OCI-LY7 (cell line): ENCODE results near the gene TUBB6. TPM values are rescaled to one million over a fixed set of nuclear protein-coding genes. Genes with fewer than 3 reads are reported as not detected.
A peak's percentile ranks its signal among the peaks of the same experiment; 100 is the strongest.

ENCODE experiments used
- BruUV-seq: library from RNA; stranded (reverse); fragments of 400-500 nt; replicated peaks from 2 replicates; lab custom pipeline; 2021; lab: Mats Ljungman, UMichigan
- CTCF ChIA-PET: fragments of 300-600 bp; sonication (Branson Sonifier 250); formaldehyde crosslinking; loops from one replicate; lab custom pipeline; 2022; ENCODE audit warnings: antibody characterized with exemption; ENCODE audit not compliant: unreplicated experiment; lab: Charles Lee
- POLR2A ChIA-PET: fragments of 300-600 bp; sonication (Branson Sonifier 250); formaldehyde crosslinking; loops from one replicate; lab custom pipeline; 2022; ENCODE audit warnings: antibody characterized with exemption; lab: Charles Lee
- DNase-seq: peaks from one replicate; pipeline ENCODE4 v3.0.0-alpha.2; 2015; ENCODE audit warnings: low spot score
- H2AFZ ChIP-seq: fragments of 200-600 bp; sonication (generic), shearing (Covaris generic); 2 replicates; pipeline ENCODE4 v1.6.1; 2014; ENCODE audit warnings: mild to moderate bottlenecking, antibody characterized with exemption, low read length, moderate library complexity
- H3K27ac ChIP-seq: fragments of 200-600 bp; sonication (generic); 2 replicates; pipeline ENCODE4 v1.5.1; 2014; ENCODE audit warnings: mixed run types, low read depth, mild to moderate bottlenecking, moderate library complexity, low read length, inconsistent platforms; ENCODE audit not compliant: poor library complexity, severe bottlenecking
- H3K36me3 ChIP-seq: fragments of 200-600 bp; sonication (generic); 2 replicates; pipeline ENCODE4 v1.6.1; 2014; ENCODE audit warnings: mild to moderate bottlenecking, antibody characterized with exemption, low read length, moderate library complexity, mixed read lengths; ENCODE audit not compliant: insufficient read depth
- H3K4me1 ChIP-seq: fragments of 200-600 bp; sonication (generic); 2 replicates; pipeline ENCODE4 v1.5.1; 2014; ENCODE audit warnings: mild to moderate bottlenecking, low read length; ENCODE audit not compliant: insufficient read depth, poor library complexity, severe bottlenecking
- H3K4me2 ChIP-seq: fragments of 200-600 bp; sonication (generic); 2 replicates; pipeline ENCODE4 v1.6.1; 2014; ENCODE audit warnings: mild to moderate bottlenecking, low read length
- H3K4me3 ChIP-seq: fragments of 200-600 bp; sonication (generic); 2 replicates; pipeline ENCODE4 v1.5.1; 2014; ENCODE audit warnings: mild to moderate bottlenecking, low read depth, low read length; ENCODE audit not compliant: poor library complexity, severe bottlenecking
- H3K79me2 ChIP-seq: fragments of 200-600 bp; sonication (generic); 2 replicates; pipeline ENCODE4 v1.6.1; 2016; ENCODE audit warnings: low read depth, mild to moderate bottlenecking, low read length, moderate library complexity, mixed read lengths; ENCODE audit not compliant: insufficient read depth
- H3K9me2 ChIP-seq: fragments of 200-600 bp; sonication (generic); 2 replicates; pipeline ENCODE4 v1.6.1; 2016; ENCODE audit warnings: mild to moderate bottlenecking, low read length, mixed read lengths; ENCODE audit not compliant: insufficient read depth
- H3K9me3 ChIP-seq: fragments of 200-600 bp; sonication (generic); 2 replicates; pipeline ENCODE4 v1.6.1; 2014; ENCODE audit warnings: mild to moderate bottlenecking, mixed run types, low read length, mixed read lengths
- H4K20me1 ChIP-seq: fragments of 200-600 bp; sonication (generic); 2 replicates; pipeline ENCODE4 v1.6.1; 2014; ENCODE audit warnings: mild to moderate bottlenecking, antibody characterized with exemption, low read length, moderate library complexity, mixed read lengths; ENCODE audit not compliant: insufficient read depth
- CTCF ChIP-seq: fragments of 200-600 bp; sonication (generic); conservative IDR thresholded peaks from 2 replicates; pipeline ENCODE4 v1.5.1; 2014; ENCODE audit warnings: mild to moderate bottlenecking, antibody characterized with exemption, low read length, moderate library complexity, mixed read lengths
- EZH2phosphoT487 ChIP-seq: fragments of 200-600 bp; sonication (generic); IDR thresholded peaks from 2 replicates; pipeline ENCODE4 v1.6.1; 2018; ENCODE audit warnings: low read depth, borderline replicate concordance, mild to moderate bottlenecking, mixed run types, antibody characterized with exemption, low read length, moderate library complexity, mixed read lengths
- intact Hi-C: fragments of 100-400 bp; cut with micrococcal nuclease; formaldehyde crosslinking; loops from one replicate; pipeline ENCODE4 v1.10.0; 2022; ENCODE audit not compliant: unreplicated experiment
- total RNA-seq, 2 experiments: library from RNA; depleted of rRNA in 1 of 2; stranded (reverse); fragments of >200 nt in 1 of 2; shearing (Covaris generic) in 1 of 2; gene quantifications; 2 replicates each; pipeline ENCODE4 v1.2.3, GENCODE V29; 2014 to 2022

The TUBB6 gene
- total RNA-seq, 2 experiments from 2014 or later, result not detected

- Histone ChIP-seq H3K4me3 (peak overlapping the region; percentile 17), H3K4me2 (peak overlapping the region; percentile 59), H3K27ac (peak overlapping the region; percentile 49), H3K9me3 (peaks cover 3% of the 10 kb centered on the region), H3K4me1 (peaks cover 61% of the 10 kb centered on the region), H3K79me2 (no peaks in the 10 kb centered on the region), H4K20me1 (no peaks in the 10 kb centered on the region), H3K36me3 (peaks cover 5% of the 10 kb centered on the region; the same call in 1 of the 2 replicates), H3K9me2 (no peaks in the 10 kb centered on the region), H2AFZ (peak overlapping the region; percentile 72; the same call in 1 of the 2 replicates)
- TF ChIP-seq EZH2phosphoT487, result no peak
- TF ChIP-seq CTCF, result no peak
- intact Hi-C loops, result loop anchor here (5.0 kb wide), 1 partner anchor 59 kb away; the partner anchor contains the start of gene AFG3L2
- peak; percentile 51 for DNase-seq
- no TSS peak for BruUV-seq
- ChIA-PET POLR2A (interaction anchor here (0.7 to 1.9 kb wide), 3 partner anchors 10 to 59 kb away, joined by 3 to 9 read pairs (median 3); partner anchors contain the start of gene AFG3L2), CTCF (interaction anchor here (1.0 kb wide), 1 partner anchor 9 kb away, joined by 4 read pairs; no protein-coding TSS in a partner anchor)
These were observed 10.3 kb downstream of the TUBB6 start for GRCh38 chr18:12318334-12318697.

DNA sequence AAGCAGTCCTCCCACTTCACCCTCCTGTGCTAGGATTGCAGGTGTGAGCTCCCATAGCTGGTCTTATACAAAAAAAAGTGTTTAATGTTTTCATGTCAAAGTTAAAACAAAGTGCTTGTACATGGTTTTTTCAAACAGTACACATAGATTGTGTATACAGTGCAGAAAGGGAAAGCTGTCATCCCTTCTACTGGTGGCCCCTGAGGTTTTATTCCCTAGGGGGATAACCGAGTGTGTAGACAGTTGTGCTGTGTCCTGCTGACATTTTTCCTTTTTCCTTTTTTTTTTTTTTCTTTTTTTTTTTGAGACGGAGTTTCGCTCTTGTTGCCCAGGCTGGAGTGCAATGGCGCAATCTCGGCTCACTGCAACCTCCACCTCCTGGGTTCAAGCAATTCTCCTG is 10.8 kb downstream of the TUBB6 start:
- Histone ChIP-seq H4K20me1 (no peaks in the 10 kb centered on the region), H3K36me3 (peaks cover 5% of the 10 kb centered on the region), H3K27ac (peak overlapping the region; percentile 49), H3K4me2 (peak overlapping the region; percentile 59; the same call in 1 of the 2 replicates), H2AFZ (no peak overlapping the region), H3K4me1 (peaks cover 58% of the 10 kb centered on the region), H3K79me2 (no peaks in the 10 kb centered on the region), H3K4me3 (no peak overlapping the region), H3K9me3 (no peaks in the 10 kb centered on the region), H3K9me2 (no peaks in the 10 kb centered on the region)
- POLR2A ChIA-PET, result interaction anchor here (0.6 to 1.9 kb wide), 3 partner anchors 9 to 296 kb away, joined by 3 to 9 read pairs (median 3); partner anchors contain the start of gene AFG3L2
- no TSS peak for BruUV-seq
- CTCF ChIA-PET, result interaction anchor here (1.0 kb wide), 1 partner anchor 9 kb away, joined by 4 read pairs; no protein-coding TSS in a partner anchor
- no peak for TF ChIP-seq CTCF
- no peak for TF ChIP-seq EZH2phosphoT487
- intact Hi-C loops, result loop anchor here (5.0 kb wide), 1 partner anchor 58 kb away; the partner anchor contains the start of gene AFG3L2
- no peak for DNase-seq

DNA sequence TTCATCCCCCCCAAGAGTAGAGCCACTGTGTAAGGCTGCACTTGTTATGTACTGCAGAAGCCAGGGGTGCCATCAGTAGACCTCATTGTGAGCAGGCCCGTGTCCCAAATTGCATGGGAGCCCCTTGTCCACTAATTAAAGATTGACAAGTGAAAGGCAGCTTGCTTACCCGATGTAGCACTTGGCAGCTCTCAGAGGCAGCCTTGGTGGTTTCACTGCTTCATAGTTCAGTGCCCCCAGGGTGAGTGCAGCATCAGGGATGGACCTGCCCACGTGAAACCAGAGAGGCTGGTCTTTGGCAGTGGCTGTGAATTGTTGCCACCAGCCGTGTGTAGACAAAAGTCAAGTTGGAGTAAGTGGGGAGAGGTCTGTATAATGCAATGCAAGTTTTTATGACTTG is 13.3 kb downstream of the TUBB6 start:
- TF ChIP-seq CTCF (no peak), EZH2phosphoT487 (no peak)
- BruUV-seq, result no TSS peak
- Histone ChIP-seq H3K9me2 (no peaks in the 10 kb centered on the region), H3K9me3 (no peaks in the 10 kb centered on the region), H3K27ac (no peak overlapping the region), H2AFZ (no peak overlapping the region), H3K79me2 (no peaks in the 10 kb centered on the region), H3K4me1 (peaks cover 33% of the 10 kb centered on the region), H3K4me3 (no peak overlapping the region), H3K36me3 (peaks cover 27% of the 10 kb centered on the region), H3K4me2 (no peak overlapping the region), H4K20me1 (no peaks in the 10 kb centered on the region)
- POLR2A ChIA-PET, result interaction anchor here (1.0 to 1.6 kb wide), 2 partner anchors 8 to 56 kb away, joined by 3 to 6 read pairs; partner anchors contain the start of gene AFG3L2
- intact Hi-C loops, result no loop called here
- CTCF ChIA-PET, result no interaction called here
- peak; percentile 25 for DNase-seq
